HG02884 (cell line): ENCODE data around the gene XAF1.
"Not testable (repeated sequence)": the region's sequence is repeated elsewhere in the genome, so short reads cannot be mapped to it uniquely, and the experiment has no call there.

Experiments
- ATAC-seq: cut with Tn5 transposase; IDR thresholded peaks from one replicate; pipeline ENCODE4 v1.9.1; 2021; ENCODE audit warnings: mild to moderate bottlenecking, moderate library complexity; ENCODE audit not compliant: unreplicated experiment

The XAF1 gene

GRCh38 chr17:6755731-6756184, at the start of gene XAF1:
Gene XAF1, plus strand, starts transcription at chr17:6756046. Its CDS starts 33 bp downstream, at chr17:6756079.
- no peak for ATAC-seq

GRCh38 chr17:6706499-6706898, 49.3 kb upstream of the XAF1 start:
- ATAC-seq: no peak

GRCh38 chr17:6706996-6707395, 48.9 kb upstream of the XAF1 start:
- no peak for ATAC-seq

- ATAC-seq: no peak
These were observed 47.4 kb upstream of the XAF1 start for GRCh38 chr17:6708357-6708961.

- no peak for ATAC-seq
These were observed 45.5 kb upstream of the XAF1 start for GRCh38 chr17:6710317-6710716.

- no peak for ATAC-seq
These were observed 44.7 kb upstream of the XAF1 start for GRCh38 chr17:6711081-6711674.

GRCh38 chr17:6711681-6712057, 44.2 kb upstream of the XAF1 start:
- no peak for ATAC-seq

GRCh38 chr17:6712058-6712853, 43.6 kb upstream of the XAF1 start:
- ATAC-seq: no peak

GRCh38 chr17:6712854-6713129, 43.1 kb upstream of the XAF1 start:
- ATAC-seq: no peak

GRCh38 chr17:6713130-6713917, 42.5 kb upstream of the XAF1 start, which contains the start of gene SLC13A5:
Gene SLC13A5, minus strand, starts transcription at chr17:6713369. Its CDS starts 36 bp downstream, at chr17:6713333.
- ATAC-seq: no peak

GRCh38 chr17:6713918-6714271, 42.0 kb upstream of the XAF1 start:
- no peak for ATAC-seq

- no peak for ATAC-seq
These were observed 41.5 kb upstream of the XAF1 start for GRCh38 chr17:6714315-6714874.

- ATAC-seq: no peak
These were observed 39.1 kb upstream of the XAF1 start for GRCh38 chr17:6716736-6717135.

- ATAC-seq: no peak
These were observed 34.1 kb upstream of the XAF1 start for GRCh38 chr17:6721744-6722143.

GRCh38 chr17:6724009-6724408, 31.8 kb upstream of the XAF1 start:
- no peak for ATAC-seq

GRCh38 chr17:6729531-6729930, 26.3 kb upstream of the XAF1 start:
- ATAC-seq: no peak

GRCh38 chr17:6746665-6747064, 9.2 kb upstream of the XAF1 start:
- ATAC-seq: not testable (repeated sequence)

- no peak for ATAC-seq
These were observed 7.2 kb upstream of the XAF1 start for GRCh38 chr17:6748617-6749016.

GRCh38 chr17:6749519-6749918, 6.3 kb upstream of the XAF1 start:
- no peak for ATAC-seq

GRCh38 chr17:6752068-6752909, 3.6 kb upstream of the XAF1 start:
- no peak for ATAC-seq
